Activated CD4-positive, alpha-beta T cell treated with anti-CD3 and anti-CD28 coated beads, Interleukin-2, amount 50 U/mL, for 24 hours (primary cell): ENCODE measurements around the gene SNAPIN.

Experiments used
- DNase-seq, 2 donors: peaks; one replicate each; pipeline ENCODE4 v3.0.0-alpha.2; 2020; ENCODE audit warnings: low read depth in 1 of 2, low spot score in 1 of 2

SNAPIN gene

GRCh38 chr1:153658400-153659174, at the start of gene SNAPIN:
SNAPIN (plus strand) TSS chr1:153658703; CDS start chr1:153658744, 41 bp downstream.
- peak; percentile 79 to 86 for DNase-seq

- no peak for DNase-seq
Observed at GRCh38 chr1:153608742-153609584, 49.5 kb upstream of the SNAPIN start.

GRCh38 chr1:153609585-153609907, 49.0 kb upstream of the SNAPIN start:
- no peak for DNase-seq

- no peak for DNase-seq
Observed at GRCh38 chr1:153610334-153610733, 48.2 kb upstream of the SNAPIN start.

GRCh38 chr1:153610811-153611301, 47.6 kb upstream of the SNAPIN start:
- DNase-seq: no peak

GRCh38 chr1:153611356-153611755, 47.1 kb upstream of the SNAPIN start:
- DNase-seq: no peak

GRCh38 chr1:153612111-153612754, 46.3 kb upstream of the SNAPIN start:
- DNase-seq: no peak

GRCh38 chr1:153612755-153613331, 45.7 kb upstream of the SNAPIN start, which contains the start of gene S100A16:
S100A16 (minus strand) TSS chr1:153613137; CDS start chr1:153608151, 4,986 bp downstream.
- DNase-seq: no peak

GRCh38 chr1:153613406-153613805, 45.1 kb upstream of the SNAPIN start:
- no peak for DNase-seq

GRCh38 chr1:153614189-153614900, 44.2 kb upstream of the SNAPIN start:
- no peak for DNase-seq

GRCh38 chr1:153614906-153615305, 43.6 kb upstream of the SNAPIN start:
- DNase-seq: no peak

GRCh38 chr1:153615406-153615805, 43.1 kb upstream of the SNAPIN start:
- no peak for DNase-seq

- DNase-seq: no peak
Observed at GRCh38 chr1:153616144-153616916, 42.2 kb upstream of the SNAPIN start, which contains the start of gene S100A14. S100A14 (minus strand) TSS chr1:153616325; CDS start chr1:153615858, 467 bp downstream.

GRCh38 chr1:153616917-153617311, 41.6 kb upstream of the SNAPIN start:
- no peak for DNase-seq

GRCh38 chr1:153617663-153618062, 40.8 kb upstream of the SNAPIN start:
- DNase-seq: peak in 1 of 2 donors; percentile 30

- no peak for DNase-seq
Observed at GRCh38 chr1:153619171-153619570, 39.3 kb upstream of the SNAPIN start.

GRCh38 chr1:153623101-153623500, 35.4 kb upstream of the SNAPIN start:
- no peak for DNase-seq

- no peak for DNase-seq
Observed at GRCh38 chr1:153624965-153625611, 33.4 kb upstream of the SNAPIN start.

- no peak for DNase-seq
Observed at GRCh38 chr1:153626477-153626903, 32.0 kb upstream of the SNAPIN start.
